HepG2 (cell line): ENCODE data around the gene MARS1. TPM values are rescaled to one million over a fixed set of nuclear protein-coding genes. Genes with fewer than 3 reads are reported as not detected.

ENCODE experiments used
- EHMT2 ChIP-seq: fragments of 200-600 bp; sonication (generic); IDR thresholded peaks from 2 replicates; pipeline ENCODE4 v1.7.0; 2017; ENCODE audit warnings: antibody characterized with exemption, low read depth, low read length, borderline replicate concordance
- HES4 ChIP-seq: sonication (generic); formaldehyde crosslinking; IDR thresholded peaks from 2 replicates; pipeline ENCODE4 v1.9.0; 2021; ENCODE audit warnings: mild to moderate bottlenecking, missing genetic modification reagents, borderline replicate concordance
- IKZF5 ChIP-seq: IDR thresholded peaks from 2 replicates; pipeline ENCODE4 v1.6.1; 2018; ENCODE audit warnings: missing genetic modification reagents, mild to moderate bottlenecking, missing compliant biosample characterization
- KLF16 ChIP-seq, 2 experiments: sonication (generic) in 1 of 2; formaldehyde crosslinking in 1 of 2; IDR thresholded peaks; 2 replicates each; pipeline versions ENCODE4 v1.6.1 to v1.8.0; 2016 to 2023; ENCODE audit warnings: missing genetic modification reagents in 2 of 2, missing compliant biosample characterization in 1 of 2
- NFAT5 ChIP-seq: sonication (generic); formaldehyde crosslinking; IDR thresholded peaks from 2 replicates; pipeline ENCODE4 v1.4.0; 2020; ENCODE audit warnings: missing genetic modification reagents
- NFE2L1 ChIP-seq: sonication (generic); formaldehyde crosslinking; IDR thresholded peaks from 2 replicates; pipeline ENCODE4 v1.4.0; 2020; ENCODE audit warnings: missing genetic modification reagents, mild to moderate bottlenecking, borderline replicate concordance
- PPARG ChIP-seq: conservative IDR thresholded peaks from 2 replicates; pipeline ENCODE4 v1.6.1; 2016; ENCODE audit warnings: missing biosample characterization, missing genetic modification reagents
- RARA ChIP-seq: IDR thresholded peaks from 2 replicates; pipeline ENCODE4 v1.6.1; 2016; ENCODE audit warnings: missing genetic modification reagents, missing compliant biosample characterization
- SNRNP70 ChIP-seq: fragments of 200-400 bp; formaldehyde crosslinking; IDR thresholded peaks from 2 replicates; pipeline ENCODE4 v1.6.1; 2017; ENCODE audit warnings: mild to moderate bottlenecking, low read depth, low read length, moderate library complexity
- SOX6 ChIP-seq, 2 experiments: fragments of 450-650 bp in 1 of 2; sonication (generic) in 1 of 2; formaldehyde crosslinking in 1 of 2; IDR thresholded peaks; 2 replicates each; pipeline versions ENCODE4 v1.4.0 to v1.6.1; 2017 to 2020; ENCODE audit warnings: antibody characterized with exemption in 1 of 2, mild to moderate bottlenecking in 1 of 2, missing genetic modification reagents in 1 of 2
- SYNCRIP ChIP-seq: fragments of 200-400 bp; formaldehyde crosslinking; IDR thresholded peaks from 2 replicates; pipeline ENCODE4 v1.6.1; 2018; ENCODE audit warnings: mild to moderate bottlenecking, low read depth, low read length; ENCODE audit not compliant: insufficient read depth
- THAP11 ChIP-seq: IDR thresholded peaks from 2 replicates; pipeline ENCODE4 v1.6.1; 2016; ENCODE audit warnings: missing biosample characterization, missing genetic modification reagents
- ZBTB7A ChIP-seq: sonication (generic); formaldehyde crosslinking; IDR thresholded peaks from 2 replicates; pipeline ENCODE4 v1.8.0; 2022; ENCODE audit warnings: mild to moderate bottlenecking, missing genetic modification reagents
- ZFAT ChIP-seq: sonication (generic); formaldehyde crosslinking; conservative IDR thresholded peaks from 2 replicates; pipeline ENCODE4 v1.8.1; 2023; ENCODE audit warnings: missing genetic modification reagents, inconsistent platforms
- ZKSCAN5 ChIP-seq: sonication (generic); formaldehyde crosslinking; IDR thresholded peaks from 2 replicates; pipeline ENCODE4 v1.5.1; 2020; ENCODE audit warnings: mild to moderate bottlenecking, missing genetic modification reagents
- ZNF160 ChIP-seq: sonication (generic); formaldehyde crosslinking; IDR thresholded peaks from 2 replicates; pipeline ENCODE4 v1.8.0; 2022; ENCODE audit warnings: mild to moderate bottlenecking, inconsistent platforms, missing genetic modification reagents
- ZNF292 ChIP-seq: sonication (generic); formaldehyde crosslinking; IDR thresholded peaks from 2 replicates; pipeline ENCODE4 v1.8.1; 2022; ENCODE audit warnings: mild to moderate bottlenecking, low read depth, missing genetic modification reagents, borderline replicate concordance
- polyA plus RNA-seq, 8 experiments: library from polyadenylated mRNA; depleted of rRNA in 3 of 8; stranded (reverse) in 7 of 8; unstranded in 1 of 8; fragments of >200 nt; fragmentation: Illumina TruSeq in 4 of 8; extraction: Trizol in 4 of 8; gene quantifications; 2 replicates each; pipeline versions ENCODE4 v1.2.1 to v1.2.3, GENCODE V29; 2011 to 2016; ENCODE audit warnings: low read depth in 4 of 8, missing spikeins in 1 of 8, mixed read lengths in 1 of 8; ENCODE audit not compliant: insufficient read depth in 1 of 8
- total RNA-seq, 5 experiments: library from RNA; depleted of rRNA; stranded (reverse); fragments of >200 nt; fragmentation: Illumina TruSeq; extraction: Trizol; gene quantifications; 2 replicates each; pipeline ENCODE4 v1.2.3, GENCODE V29; 2016; ENCODE audit warnings: low read depth in 1 of 5
- TF ChIP-seq, protein P1 (sequence below): sonication (generic); formaldehyde crosslinking; IDR thresholded peaks from 2 replicates; pipeline ENCODE4 v1.5.0; 2020; ENCODE audit warnings: mild to moderate bottlenecking, missing genetic modification reagents, moderate library complexity
- TF ChIP-seq, protein P2 (sequence below): sonication (generic); formaldehyde crosslinking; IDR thresholded peaks from 2 replicates; pipeline ENCODE4 v1.5.1; 2020; ENCODE audit warnings: missing genetic modification reagents, mild to moderate bottlenecking, borderline replicate concordance

The MARS1 gene
- total and polyA plus RNA-seq, 2 of the 13 experiments (the other 11 are each of a cell fraction or from before 2014, with no cell fraction given) = 115 to 181 TPM

- peak; percentile 65; the same call in 1 of the 2 replicates for TF ChIP-seq IKZF5 (CRISPR knock-in tag)
- no peak for TF ChIP-seq ZNF292
- TF ChIP-seq ZKSCAN5 (CRISPR knock-in tag) = no peak
- no peak for TF ChIP-seq ZNF160 (CRISPR knock-in tag)
- TF ChIP-seq SYNCRIP = no peak
- TF ChIP-seq NFAT5 (CRISPR knock-in tag) = no peak
- TF ChIP-seq EHMT2 = no peak
- TF ChIP-seq NFE2L1 = no peak
- TF ChIP-seq THAP11 (CRISPR knock-in tag) = peak; percentile 52; the same call in 1 of the 2 replicates
- no peak for TF ChIP-seq SNRNP70
- TF ChIP-seq, protein P1, sequence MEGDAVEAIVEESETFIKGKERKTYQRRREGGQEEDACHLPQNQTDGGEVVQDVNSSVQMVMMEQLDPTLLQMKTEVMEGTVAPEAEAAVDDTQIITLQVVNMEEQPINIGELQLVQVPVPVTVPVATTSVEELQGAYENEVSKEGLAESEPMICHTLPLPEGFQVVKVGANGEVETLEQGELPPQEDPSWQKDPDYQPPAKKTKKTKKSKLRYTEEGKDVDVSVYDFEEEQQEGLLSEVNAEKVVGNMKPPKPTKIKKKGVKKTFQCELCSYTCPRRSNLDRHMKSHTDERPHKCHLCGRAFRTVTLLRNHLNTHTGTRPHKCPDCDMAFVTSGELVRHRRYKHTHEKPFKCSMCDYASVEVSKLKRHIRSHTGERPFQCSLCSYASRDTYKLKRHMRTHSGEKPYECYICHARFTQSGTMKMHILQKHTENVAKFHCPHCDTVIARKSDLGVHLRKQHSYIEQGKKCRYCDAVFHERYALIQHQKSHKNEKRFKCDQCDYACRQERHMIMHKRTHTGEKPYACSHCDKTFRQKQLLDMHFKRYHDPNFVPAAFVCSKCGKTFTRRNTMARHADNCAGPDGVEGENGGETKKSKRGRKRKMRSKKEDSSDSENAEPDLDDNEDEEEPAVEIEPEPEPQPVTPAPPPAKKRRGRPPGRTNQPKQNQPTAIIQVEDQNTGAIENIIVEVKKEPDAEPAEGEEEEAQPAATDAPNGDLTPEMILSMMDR = peak; percentile 96
- TF ChIP-seq HES4 = no peak
- no peak for TF ChIP-seq ZBTB7A (CRISPR knock-in tag)
- no peak for TF ChIP-seq RARA (CRISPR knock-in tag)
- TF ChIP-seq KLF16 (CRISPR knock-in tag; IDR thresholded peaks at IDR 0.05) = peak in 1 of 2 experiments; percentile 57; a peak in 1 of 4 replicates
- no peak for TF ChIP-seq SOX6 (IDR thresholded peaks at IDR 0.05)
- TF ChIP-seq SOX6 (CRISPR knock-in tag; IDR thresholded peaks at IDR 0.05) = peak; percentile 55
- no peak for TF ChIP-seq ZFAT (CRISPR knock-in tag)
- no peak for TF ChIP-seq PPARG (CRISPR knock-in tag)
- TF ChIP-seq, protein P2, sequence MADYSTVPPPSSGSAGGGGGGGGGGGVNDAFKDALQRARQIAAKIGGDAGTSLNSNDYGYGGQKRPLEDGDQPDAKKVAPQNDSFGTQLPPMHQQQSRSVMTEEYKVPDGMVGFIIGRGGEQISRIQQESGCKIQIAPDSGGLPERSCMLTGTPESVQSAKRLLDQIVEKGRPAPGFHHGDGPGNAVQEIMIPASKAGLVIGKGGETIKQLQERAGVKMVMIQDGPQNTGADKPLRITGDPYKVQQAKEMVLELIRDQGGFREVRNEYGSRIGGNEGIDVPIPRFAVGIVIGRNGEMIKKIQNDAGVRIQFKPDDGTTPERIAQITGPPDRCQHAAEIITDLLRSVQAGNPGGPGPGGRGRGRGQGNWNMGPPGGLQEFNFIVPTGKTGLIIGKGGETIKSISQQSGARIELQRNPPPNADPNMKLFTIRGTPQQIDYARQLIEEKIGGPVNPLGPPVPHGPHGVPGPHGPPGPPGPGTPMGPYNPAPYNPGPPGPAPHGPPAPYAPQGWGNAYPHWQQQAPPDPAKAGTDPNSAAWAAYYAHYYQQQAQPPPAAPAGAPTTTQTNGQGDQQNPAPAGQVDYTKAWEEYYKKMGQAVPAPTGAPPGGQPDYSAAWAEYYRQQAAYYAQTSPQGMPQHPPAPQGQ = no peak
Observed at GRCh38 chr12:57462251-57462911, 25.5 kb upstream of the MARS1 start (continued).
